Stimulated activated CD4-positive, alpha-beta T cell treated with anti-CD3 and anti-CD28 coated beads, Interleukin-12 subunit alpha, Interleukin-12 subunit beta, amount 100 ng/mL, for 4 hours (primary cell): ENCODE results near the gene FAM107A.

ENCODE experiments used
- DNase-seq: peaks from one replicate; pipeline ENCODE4 v3.0.0-alpha.2; 2020

The FAM107A gene

GRCh38 chr3:58591517-58592510, 14.6 kb upstream of the FAM107A start:
- no peak for DNase-seq

- no peak for DNase-seq
Observed at GRCh38 chr3:58588030-58588614, 10.9 kb upstream of the FAM107A start.

- DNase-seq = no peak
Observed at GRCh38 chr3:58586776-58587192, 9.6 kb upstream of the FAM107A start.

GRCh38 chr3:58585994-58586393, 8.8 kb upstream of the FAM107A start:
- DNase-seq = no peak

GRCh38 chr3:58585005-58585786, 8.0 kb upstream of the FAM107A start:
- DNase-seq = peak; percentile 45

- DNase-seq = no peak
Observed at GRCh38 chr3:58584690-58585004, 7.5 kb upstream of the FAM107A start.

GRCh38 chr3:58581328-58582091, 4.3 kb upstream of the FAM107A start:
- no peak for DNase-seq

- DNase-seq = no peak
Observed at GRCh38 chr3:58580826-58581327, 3.7 kb upstream of the FAM107A start.

GRCh38 chr3:58578873-58579272, 1.7 kb upstream of the FAM107A start:
- DNase-seq = no peak

- DNase-seq = no peak
Observed at GRCh38 chr3:58576716-58577115, 475 bp downstream of the FAM107A start.

GRCh38 chr3:58575971-58576652, 1.1 kb downstream of the FAM107A start:
- DNase-seq = no peak

GRCh38 chr3:58574682-58575081, 2.5 kb downstream of the FAM107A start:
- DNase-seq = no peak

GRCh38 chr3:58574106-58574505, 3.1 kb downstream of the FAM107A start:
- DNase-seq = no peak

- DNase-seq = no peak
Observed at GRCh38 chr3:58573640-58574039, 3.6 kb downstream of the FAM107A start.

- DNase-seq = no peak
Observed at GRCh38 chr3:58572634-58573230, 4.5 kb downstream of the FAM107A start.

GRCh38 chr3:58572013-58572633, 5.1 kb downstream of the FAM107A start:
- no peak for DNase-seq

- no peak for DNase-seq
Observed at GRCh38 chr3:58570851-58571250, 6.3 kb downstream of the FAM107A start.

- DNase-seq = no peak
Observed at GRCh38 chr3:58569287-58570001, 7.7 kb downstream of the FAM107A start.

GRCh38 chr3:58568572-58569286, 8.5 kb downstream of the FAM107A start:
- DNase-seq = peak; percentile 76

- no peak for DNase-seq
Observed at GRCh38 chr3:58567251-58567515, 10.0 kb downstream of the FAM107A start.
